Measurements from ENCODE around the gene CEMIP.
"Not testable (repeated sequence)": the region's sequence is repeated elsewhere in the genome, so short reads cannot be mapped to it uniquely, and the experiment has no call there.

Gene CEMIP

DNA sequence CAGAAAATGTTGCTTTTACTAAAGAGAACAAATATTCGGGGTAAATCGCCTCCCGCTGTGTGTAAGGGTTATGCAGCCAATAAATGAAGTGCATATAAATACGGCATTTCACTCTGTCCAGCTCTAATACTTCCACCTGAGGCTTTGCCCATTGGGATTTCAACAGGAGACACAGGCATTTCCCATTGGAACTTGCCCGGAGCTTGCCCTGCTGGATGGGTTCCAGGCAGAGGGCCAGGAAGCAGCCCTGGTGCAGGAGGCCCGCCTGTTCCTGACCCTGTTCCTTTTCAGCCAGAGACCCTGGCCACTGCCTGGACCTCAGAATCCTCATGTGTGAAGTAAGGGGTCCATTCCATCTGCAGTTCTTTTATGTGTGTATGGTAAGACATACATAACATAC lies 17.4 kb upstream of the CEMIP start:
- no peak for DNase-seq

DNA sequence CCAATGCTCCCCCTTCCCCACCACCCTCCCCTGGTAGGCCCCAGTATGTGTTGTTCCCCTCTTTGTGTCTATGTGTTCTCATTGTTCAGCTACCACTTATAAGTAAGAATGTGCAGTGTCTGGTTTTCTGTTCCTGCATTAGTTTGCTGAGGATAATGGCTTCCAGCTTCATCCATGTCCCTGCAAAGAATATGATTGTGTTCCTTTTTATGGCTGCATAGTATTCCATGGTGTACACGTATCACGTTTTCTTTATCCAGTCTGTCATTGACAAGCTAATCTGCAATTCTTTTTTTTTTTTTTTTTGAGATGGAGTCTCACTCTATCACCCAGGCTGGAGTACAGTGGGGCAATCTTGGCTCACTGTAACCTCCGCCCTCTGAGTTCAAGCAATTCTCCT lies 15.9 kb upstream of the CEMIP start:
- not testable (repeated sequence) for DNase-seq

DNA sequence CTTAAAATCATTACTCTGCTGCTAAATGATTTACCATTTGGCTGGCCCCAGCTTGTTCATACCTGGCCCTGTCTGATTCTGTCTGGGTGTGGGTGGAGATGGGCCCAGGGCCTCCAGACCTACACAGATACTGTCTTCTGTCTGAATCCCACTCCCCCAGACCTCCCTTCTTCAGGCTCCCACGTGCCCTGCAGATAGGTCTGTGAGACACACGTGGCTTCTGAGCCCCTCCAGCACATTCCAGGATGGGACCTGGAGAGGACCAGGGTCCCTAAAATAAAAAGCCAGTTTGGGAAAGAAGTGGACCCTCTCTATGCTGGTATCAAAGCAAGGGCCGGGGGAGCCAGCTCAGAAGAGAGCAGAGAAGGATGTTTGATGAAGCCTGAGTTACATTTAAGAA lies 14.6 kb upstream of the CEMIP start:
- no peak for DNase-seq

DNA sequence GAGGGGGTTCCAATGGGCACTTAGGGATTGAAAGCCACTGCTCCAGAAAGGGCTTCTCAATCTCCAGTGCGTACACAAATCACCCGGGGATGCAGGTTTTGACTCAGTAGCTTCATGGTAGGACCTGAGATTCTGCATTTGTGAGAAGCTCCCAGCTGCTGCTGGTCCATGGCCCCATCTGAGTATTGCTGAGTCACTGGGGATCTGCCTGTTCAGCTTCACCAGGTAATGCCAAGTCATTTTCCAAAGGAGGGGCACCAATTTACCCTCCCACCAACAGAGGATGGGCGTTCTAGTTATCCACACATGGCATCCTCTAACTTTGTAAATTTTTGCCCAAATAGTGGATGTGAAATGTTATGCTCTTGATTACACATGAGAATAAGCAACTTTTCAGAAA lies 12.9 kb upstream of the CEMIP start:
- no peak for DNase-seq

DNA sequence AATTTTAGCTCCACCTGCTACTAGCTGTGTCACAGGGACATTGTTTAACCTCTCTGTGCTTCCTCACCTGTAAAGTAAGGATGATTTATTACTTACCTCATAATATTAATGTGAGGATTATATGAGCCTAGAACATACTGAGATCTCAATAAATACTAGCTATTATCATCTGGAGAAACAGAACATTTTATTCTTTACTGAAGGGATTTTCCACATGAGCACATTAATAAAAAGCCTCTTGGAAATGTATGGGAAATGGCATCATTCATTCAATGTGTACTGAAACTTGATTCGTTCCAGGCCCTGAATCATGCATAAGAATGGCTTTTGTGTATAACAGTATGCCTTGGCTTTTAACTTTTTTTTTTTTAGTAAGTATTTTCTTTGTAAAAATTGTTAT lies 11.0 kb upstream of the CEMIP start:
- DNase-seq, result no peak

DNA sequence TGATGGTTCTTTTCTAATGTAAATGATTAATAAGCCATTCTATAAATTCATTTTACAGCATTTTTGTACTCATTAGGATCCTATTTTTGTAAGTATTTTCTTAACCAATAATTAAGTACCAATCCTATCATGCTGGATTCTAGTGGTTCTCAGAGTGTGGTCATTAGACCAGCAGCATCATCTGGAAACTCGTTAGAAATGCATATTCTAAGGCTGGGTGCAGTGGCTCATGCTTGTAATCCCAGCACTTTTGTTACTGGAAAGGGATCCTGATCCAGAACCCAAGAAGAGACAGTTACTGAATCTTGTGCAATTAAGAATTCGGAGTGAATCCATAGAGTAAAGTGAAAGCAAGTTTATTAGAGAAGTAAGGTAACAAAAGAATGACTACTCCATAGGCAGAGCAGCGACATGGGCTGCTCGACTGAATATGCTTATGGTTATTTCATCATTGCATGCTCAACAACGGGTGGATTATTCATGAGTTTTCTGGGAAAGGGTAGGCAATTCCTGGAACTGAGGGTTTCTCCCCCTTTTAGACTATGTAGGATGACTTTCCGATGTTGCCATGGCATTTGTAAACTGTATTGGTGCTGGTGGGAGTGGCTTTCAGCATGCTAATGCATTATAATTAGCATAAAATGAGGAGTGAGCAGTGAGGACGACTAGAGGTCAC lies 9.9 kb upstream of the CEMIP start:
- DNase-seq, result no peak

DNA sequence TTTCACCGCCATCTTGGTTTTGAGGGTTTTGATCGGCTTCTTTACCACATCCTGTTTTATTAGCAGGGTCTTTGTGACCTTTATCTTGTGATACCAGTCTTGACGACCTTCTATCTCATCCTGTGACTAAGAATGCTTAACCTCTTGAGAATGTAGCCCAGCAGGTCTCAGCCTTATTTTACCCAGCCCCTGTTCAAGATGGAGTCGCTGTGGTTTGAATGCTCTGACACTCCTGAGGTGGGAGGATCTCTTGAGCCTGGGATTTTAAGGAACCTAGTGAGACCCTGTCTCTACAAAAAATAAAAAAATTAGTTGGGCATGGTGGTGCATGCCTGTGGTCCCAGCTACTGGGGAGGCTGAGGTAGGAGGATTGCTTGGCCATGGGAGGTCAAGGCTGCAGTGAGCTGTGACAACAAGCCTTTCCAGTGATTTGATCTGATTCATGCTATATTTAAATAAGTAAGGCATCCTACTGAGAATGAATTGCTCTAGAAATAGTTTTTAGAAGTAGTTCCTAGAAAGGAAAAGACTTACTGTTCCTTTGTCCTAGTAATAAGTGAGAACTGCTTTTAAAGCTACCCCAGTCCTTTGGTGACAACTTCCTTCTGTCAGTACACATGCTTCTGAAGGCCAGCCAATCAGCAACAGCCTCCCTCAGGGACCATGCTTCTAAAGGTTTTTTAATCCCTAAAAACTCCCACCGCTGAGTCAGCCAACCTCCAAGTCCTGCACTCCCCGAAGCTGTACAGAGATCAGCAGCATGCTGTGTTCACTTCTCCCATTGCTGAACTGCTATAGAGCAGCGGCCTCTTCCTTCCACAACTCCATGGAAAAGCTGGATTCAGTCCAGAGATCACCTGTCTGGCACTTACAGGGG lies 9.1 kb upstream of the CEMIP start:
- no peak for DNase-seq

DNA sequence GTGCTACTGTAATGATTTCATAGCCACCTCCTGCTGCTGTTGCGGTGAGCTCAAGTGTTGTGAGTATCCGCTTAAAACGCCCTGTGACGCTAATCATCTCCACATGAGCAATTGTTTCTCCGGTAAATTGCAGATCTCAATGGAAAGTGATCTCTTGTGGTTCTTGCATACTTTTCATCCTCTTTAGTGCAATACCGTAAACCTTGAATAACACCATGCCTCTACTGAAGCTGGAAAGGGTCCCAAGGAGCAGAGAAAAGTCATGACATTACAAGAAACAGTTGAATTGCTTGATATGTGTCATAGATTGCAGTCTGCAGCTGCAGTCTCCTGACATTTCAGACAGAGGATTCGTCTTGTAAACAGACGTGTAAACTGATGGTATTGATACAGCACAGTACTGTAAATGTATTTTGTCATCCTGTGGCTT lies 6.0 kb upstream of the CEMIP start:
- no peak for DNase-seq

DNA sequence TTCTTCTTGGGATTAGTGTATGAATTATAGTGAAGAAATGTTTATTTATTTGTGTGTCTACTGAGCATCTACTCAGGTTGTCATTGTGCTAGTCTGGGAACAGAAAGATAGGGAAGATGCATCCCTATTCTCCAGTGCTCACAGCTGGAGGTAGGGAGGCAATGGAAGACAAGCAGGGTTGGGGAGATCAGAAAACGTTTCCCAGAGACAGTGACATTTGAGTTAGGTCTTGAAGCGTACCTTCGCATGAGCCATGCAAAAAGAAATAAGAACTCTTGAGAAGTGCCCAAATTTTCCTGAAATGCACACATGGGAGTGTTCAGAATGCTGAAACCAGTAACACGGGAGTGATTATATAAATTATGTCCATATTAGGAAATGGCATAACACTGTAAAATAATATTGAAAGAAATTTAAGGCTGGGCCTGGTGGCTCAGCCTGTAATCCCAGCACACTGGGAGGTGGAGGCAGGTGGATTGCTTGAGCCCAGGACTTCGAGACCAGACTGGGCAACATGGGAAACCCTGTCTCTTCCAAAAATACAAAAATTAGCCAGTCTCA lies 5.3 kb upstream of the CEMIP start:
- no peak for DNase-seq

DNA sequence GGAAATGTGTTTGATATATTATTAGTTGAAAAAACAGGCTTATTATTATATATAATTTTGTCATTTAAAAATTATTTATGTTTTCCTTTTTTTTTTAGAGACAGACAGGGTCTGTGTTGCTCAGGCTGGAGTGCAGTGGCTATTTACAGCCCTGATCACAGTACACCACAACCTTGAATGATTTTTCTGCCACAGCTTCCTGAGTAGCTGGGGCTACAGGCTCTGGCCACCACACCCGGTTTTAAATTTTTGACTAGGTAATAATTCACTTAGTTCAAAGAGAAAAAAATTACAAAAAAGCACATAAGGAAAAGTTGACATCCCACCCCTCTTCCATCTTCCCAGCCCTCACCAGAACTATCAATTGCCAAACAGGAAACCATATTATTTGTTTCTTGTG lies 4.7 kb upstream of the CEMIP start:
- DNase-seq, result no peak

DNA sequence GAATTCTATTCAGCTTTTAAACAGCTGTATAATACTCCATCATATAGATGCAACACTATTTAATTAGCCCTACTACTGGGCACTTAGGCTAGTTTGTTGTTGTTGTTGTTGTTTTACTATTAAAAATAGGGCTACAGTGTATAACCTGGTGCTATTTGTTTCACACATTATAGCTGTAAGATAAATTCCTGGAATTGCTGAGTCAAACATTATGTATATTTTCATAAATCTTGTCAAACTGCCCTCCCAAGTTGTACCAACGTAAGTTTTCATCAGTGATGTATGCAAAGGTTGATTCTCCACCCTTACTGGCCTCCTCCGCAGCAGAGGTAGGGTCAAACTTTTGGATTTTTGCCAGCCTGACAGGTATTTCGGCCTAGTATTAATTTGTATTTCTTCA lies 3.8 kb upstream of the CEMIP start:
- DNase-seq, result no peak

DNA sequence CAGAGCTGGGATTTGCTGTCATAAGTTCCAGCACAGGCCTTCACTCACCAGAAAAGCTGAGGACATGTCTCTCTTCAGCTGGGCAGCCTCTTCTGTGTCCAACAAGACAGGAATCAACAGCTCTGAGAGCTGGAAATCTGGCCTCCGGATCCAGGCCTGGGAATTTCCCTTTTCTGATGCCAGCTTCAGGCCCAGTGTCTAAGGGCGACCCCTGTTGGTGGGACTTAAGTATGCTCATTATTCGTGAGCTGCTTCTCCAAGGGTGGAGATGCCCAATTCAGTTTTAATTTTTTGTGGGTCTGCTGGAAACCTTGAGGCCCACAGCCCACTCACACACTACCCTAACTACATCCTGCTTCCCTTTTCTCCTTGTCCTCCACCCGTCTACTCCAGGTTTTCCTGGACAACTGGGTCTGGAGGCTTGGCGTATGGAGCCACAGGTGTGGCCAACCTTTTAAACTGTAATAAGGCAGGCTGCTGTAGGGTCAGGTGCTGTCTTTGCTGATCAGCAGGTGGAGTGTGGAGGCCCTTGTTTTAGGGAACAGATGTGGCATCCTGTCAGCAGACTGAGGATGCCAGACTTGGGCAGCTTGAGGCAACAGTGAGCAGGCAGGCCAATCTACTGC lies 2.6 kb upstream of the CEMIP start:
- DNase-seq, result peak; percentile 16 to 55 (median 39)

DNA sequence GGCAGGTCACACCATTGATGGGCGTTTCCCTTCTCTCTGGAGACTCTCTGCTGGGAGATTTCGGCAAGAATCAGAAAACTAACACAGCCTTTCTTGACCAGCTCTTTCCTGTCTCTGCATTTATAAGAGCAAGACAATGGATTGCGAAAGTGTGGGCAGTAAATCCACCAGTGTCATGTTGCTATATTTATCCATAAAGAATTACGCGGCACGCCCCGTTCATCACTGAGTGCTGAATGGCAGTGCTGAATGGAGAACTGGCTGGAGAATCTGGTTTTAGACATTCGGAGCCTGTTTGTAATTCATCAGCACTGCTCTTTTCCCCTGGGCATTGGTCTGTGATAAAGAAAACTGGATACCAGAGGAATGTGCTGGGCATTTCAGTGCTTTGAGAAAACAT lies 2.0 kb upstream of the CEMIP start:
- no peak for DNase-seq

DNA sequence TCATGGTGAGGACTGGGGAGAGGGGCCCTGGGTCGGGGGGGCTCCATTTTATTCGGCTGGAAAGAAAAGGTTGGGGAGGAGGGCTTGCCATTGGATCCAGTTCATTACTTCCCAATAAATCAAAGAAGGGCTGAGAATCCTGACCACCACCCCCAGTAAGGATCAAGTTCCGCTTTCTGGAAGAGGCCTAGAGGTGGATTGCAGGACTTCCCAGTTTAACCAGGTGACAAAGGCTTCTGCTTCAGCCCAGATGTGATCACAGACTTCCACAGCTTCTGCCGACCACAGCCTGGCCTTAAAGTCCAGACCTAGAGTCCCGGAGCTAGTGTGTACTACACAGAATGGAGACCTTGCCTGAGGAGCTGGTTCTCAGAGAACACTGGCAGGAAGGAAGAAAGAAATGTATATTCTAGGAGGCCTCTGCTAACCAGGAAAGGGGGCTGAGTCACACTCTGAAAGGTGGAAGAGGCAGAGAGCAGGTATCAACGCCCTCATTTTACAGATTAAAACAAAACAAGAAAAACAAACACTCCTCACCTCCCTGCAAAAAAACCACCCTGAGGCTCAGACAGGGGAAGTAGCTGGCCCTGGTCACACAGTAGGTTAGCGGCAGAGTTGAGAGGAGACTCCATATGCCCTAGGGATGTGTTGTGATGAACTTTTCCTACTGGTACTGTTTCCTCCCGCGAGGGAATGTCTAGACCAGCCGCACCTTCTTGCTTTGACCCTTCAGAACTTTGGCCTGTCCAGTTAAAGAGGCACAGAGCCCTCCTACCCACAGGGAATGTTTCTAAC lies 1.1 kb upstream of the CEMIP start:
- no peak for DNase-seq

DNA sequence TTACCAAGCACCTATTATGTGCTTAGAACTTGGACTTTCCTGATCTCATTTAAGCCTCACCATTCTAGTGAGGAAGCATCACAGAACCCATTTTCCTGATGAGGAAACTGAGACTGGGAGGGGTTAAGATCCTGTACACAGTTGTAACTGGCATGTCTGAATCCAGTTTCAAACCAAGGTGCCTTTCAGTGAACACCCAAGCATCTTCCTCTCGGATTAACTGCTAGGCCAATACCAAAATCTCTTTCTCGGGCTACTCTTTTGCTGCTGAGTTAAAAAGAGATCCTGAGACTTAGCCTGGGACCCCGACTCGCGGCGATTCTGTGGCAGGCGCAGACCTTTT lies 578 bp upstream of the CEMIP start:
- DNase-seq, result no peak

DNA sequence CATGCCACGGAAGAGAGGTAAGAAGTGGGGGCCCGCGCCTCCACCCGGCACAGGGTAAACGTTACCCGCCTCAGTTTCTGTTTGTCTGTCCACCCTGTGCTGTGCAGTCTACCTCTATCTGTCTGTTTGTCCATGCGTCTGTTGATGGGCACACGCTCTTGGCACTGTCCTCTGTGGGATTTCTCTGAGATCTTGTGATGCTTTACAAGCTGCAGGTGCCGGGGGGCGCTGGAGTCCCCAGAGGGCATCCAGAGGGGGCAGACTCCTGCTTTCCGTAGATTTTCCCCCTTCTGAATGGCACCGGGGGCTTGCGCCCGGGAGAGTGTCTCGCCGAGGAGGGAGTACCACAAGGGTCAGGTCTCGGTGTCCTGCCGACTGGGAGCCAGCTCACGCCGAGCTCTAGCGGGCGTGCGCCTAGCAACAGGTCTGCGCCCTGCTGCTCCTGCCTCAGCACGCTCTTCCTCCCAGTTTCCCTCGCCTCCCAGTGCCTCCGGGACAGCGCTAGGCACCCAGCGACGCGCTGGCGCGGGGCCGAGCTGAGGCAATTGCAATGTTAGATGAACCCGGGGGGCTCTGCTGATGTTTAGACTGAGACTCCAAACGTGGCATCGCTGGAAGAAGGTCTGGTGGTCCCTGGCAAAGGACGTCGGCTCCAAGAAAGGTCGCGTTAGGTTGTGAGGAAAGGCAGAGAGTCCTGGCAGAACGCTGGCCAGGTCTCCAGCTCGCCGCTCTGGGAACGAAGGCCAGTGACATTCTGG lies 667 bp downstream of the CEMIP start:
- no peak for DNase-seq

DNA sequence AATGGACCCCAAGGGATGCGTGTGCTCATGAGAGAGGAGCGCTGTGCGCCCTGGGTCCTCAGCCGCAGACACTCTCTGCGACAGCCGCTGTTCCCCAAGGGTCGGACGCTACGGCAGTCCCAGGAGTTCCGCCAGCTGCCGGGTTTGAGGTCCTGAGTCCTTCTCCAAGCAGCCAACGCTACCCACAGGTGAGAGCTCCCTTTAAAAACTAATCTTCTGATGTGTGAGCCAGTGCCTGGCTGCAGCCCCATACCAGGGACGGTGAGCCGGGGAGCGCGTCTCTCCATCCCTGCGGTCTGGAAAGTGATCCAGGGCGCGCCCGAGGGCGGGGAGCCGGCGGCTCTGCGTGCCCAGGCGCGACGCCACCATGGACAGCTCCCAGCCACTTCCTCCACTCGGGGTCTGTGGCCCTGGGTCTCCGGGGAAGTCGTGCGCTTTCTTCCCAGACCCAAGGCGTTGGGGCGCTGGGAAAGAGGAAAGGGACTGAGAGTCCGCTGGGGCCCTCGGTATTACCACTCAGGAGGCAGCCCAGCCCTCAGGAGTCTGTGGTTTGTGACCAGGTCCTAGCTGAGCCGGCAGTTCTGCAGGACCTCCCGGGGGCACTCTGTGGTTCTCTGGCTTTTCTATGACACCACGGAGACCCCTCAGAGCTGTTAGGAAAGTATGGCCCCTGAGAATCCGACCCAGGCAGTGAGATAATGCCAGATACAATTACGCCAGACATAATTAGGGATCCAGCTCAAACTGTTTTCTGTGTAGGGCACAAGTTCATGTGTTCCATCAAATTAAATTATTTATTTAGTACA lies 1.4 kb downstream of the CEMIP start:
- no peak for DNase-seq

DNA sequence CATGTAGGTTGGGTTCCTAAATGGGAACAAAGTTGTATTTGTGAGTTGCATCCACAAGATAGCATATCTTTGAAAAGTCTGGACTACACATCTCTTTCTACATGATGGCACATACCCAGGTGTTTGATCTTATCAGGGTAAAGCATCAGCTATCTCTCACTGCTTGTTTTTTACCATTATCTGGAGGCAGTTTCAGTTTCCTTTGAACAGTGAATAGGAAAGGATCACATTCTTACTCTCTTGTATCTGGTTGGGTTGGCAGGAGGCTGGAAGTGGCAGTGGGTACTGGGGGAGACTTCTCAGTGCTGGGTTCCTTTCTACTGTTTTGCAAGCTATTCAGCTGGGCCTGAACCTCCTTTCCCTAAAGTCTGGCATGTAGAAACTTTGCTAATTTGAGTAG lies 4.1 kb downstream of the CEMIP start:
- no peak for DNase-seq

DNA sequence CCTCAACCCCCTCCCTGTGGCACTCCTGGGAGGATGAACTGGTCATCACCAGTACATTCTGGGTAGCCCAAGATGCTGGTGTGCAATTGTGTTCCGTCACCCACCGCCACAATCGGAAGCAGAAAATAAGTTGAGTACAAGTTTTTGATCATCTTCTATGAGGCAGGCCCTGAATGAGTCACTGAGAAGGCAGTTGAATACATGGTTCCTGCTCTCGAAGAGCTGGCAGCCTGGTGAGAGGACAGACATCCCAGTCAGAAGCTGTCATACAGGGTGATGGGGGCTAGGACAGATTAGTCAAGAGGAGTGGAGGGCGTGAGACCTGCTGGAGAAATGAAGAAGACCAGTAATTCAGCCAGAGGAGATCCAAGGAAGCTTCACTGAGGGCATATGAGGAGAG lies 6.2 kb downstream of the CEMIP start:
- DNase-seq, result no peak

DNA sequence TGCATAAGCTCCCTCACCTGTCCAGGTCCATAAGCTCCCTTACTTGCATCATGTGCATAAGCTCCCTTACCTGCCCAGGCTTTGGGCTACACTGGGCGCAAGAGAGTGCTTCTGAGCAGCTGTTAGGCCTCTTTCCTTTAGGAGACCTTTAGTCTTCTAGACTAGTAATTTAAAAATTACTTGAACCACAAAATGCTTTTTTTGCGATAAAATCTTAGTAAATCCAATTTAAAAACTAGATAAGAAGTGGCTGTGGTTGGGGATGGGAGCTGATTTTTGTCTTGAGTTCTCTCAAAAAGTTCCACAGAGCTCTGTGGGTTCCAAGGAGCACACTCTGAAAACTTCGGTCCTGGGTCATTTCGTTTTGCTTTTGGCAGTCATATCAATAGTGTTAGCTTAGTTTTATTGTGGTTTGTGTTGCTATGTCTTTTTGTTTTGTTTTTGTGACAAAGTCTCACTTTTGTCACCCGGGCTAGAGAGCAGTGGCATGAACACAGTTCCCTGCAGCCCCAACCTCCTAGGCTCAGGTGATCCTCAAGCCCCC lies 6.7 kb downstream of the CEMIP start:
- no peak for DNase-seq

DNA sequence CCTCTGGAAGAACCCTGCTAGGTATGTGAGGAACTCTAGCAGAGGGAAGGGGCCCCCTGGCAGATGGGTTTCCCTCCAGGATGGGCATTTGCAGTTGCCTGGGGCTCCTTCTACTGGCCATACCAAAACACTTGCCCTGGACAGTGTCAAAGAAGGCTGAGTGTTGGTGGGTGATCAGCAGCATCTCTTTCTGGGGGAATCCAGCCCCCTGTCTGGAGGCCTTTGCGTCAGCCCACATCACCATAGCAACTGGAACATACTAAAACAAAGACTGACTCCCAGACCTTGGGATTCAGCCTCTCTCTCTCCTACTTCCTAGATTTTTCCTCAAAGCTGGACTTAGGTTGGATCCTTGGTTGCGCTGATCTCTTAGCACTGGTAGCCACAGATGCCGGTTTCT lies 8.1 kb downstream of the CEMIP start:
- no peak for DNase-seq

All from T-helper 1 cell (primary cell).